Testis (tissue), 3 donors: ENCODE data around the gene AQP3. TPM values are rescaled to one million over a fixed set of nuclear protein-coding genes. Genes with fewer than 3 reads are reported as not detected.
"Not testable (repeated sequence)": the region's sequence is repeated elsewhere in the genome, so short reads cannot be mapped to it uniquely, and the experiment has no call there.

Experiments used
- DNase-seq: peaks from one replicate; pipeline ENCODE4 v3.0.0-alpha.2; 2019
- H3K27ac ChIP-seq, 2 donors: fragments of 200-600 bp; sonication (generic); one replicate each; pipeline ENCODE4 v1.5.1; 2019
- H3K27me3 ChIP-seq: fragments of 200-600 bp; sonication (generic); one replicate; pipeline ENCODE4 v1.5.1; 2019
- H3K36me3 ChIP-seq: fragments of 200-600 bp; sonication (generic); one replicate; pipeline ENCODE4 v1.5.1; 2017; ENCODE audit warnings: low read depth; ENCODE audit errors: missing control alignments
- H3K4me1 ChIP-seq: fragments of 200-600 bp; sonication (generic); one replicate; pipeline ENCODE4 v1.5.1; 2019
- H3K4me3 ChIP-seq, 2 donors: fragments of 200-600 bp; sonication (generic); one replicate each; pipeline ENCODE4 v1.5.1; 2017 to 2019
- H3K9me3 ChIP-seq: fragments of 200-600 bp; sonication (generic); one replicate; pipeline ENCODE4 v1.5.1; 2017
- CTCF ChIP-seq, 3 experiments: fragments of 450-650 bp in 2 of 3; fragments of 200-600 bp in 1 of 3; sonication (generic) in 1 of 3; IDR thresholded peaks; one replicate each; pipeline ENCODE4 v1.5.1; 2016 to 2019; ENCODE audit warnings: antibody characterized with exemption in 3 of 3, mild to moderate bottlenecking in 2 of 3, moderate library complexity in 1 of 3
- POLR2A ChIP-seq: fragments of 450-650 bp; IDR thresholded peaks from one replicate; pipeline ENCODE4 v1.6.1; 2017; ENCODE audit warnings: antibody characterized with exemption, mild to moderate bottlenecking, moderate library complexity
- WGBS, 2 donors: methylation state at CpG; one replicate each; pipeline ENCODE4 v1.1.5; 2018; 5-methylcytosine and 5-hydroxymethylcytosine counted together
- intact Hi-C: fragments of 100-400 bp; cut with DNase I; formaldehyde crosslinking; loops from one replicate; pipeline ENCODE4 v1.15.1; 2023; ENCODE audit warnings: low total_unique reads
- polyA plus RNA-seq: library from polyadenylated mRNA; stranded (reverse); fragments of 350-450 nt; fragmentation: Illumina TruSeq; extraction: RNeasy Lipid Tissue Mini Kit (QIAGEN cat#74804); gene quantifications from one replicate; pipeline ENCODE4 v1.2.3, GENCODE V29; 2014; ENCODE audit warnings: low read depth, low replicate concordance; ENCODE audit not compliant: insufficient read depth
- total RNA-seq, 2 donors: library from RNA; depleted of rRNA; stranded (reverse); fragments of >200 nt; gene quantifications; one replicate each; pipeline ENCODE4 v1.2.3, GENCODE V29; 2016

The AQP3 gene
- total and polyA plus RNA-seq, 3 donors from 2014 or later, result 4.6 to 9.0 (median 6.3) TPM

- DNase-seq, result no peak
- intact Hi-C loops, result no loop called here
- Histone ChIP-seq H3K27me3 (no peaks in the 10 kb centered on the region), H3K36me3 (no peaks in the 10 kb centered on the region), H3K9me3 (no peaks in the 10 kb centered on the region), H3K4me3 (no peak overlapping the region), H3K4me1 (peaks cover 18% of the 10 kb centered on the region), H3K27ac (peak overlapping the region in 1 of 2 donors; percentile 31)
- no peak for TF ChIP-seq POLR2A
- 87 to 89% methylated on average over 17 of the region's 17 CpGs for WGBS, 2 donors
These were observed 43.2 kb downstream of the AQP3 start for GRCh38 chr9:33403941-33404787.

- Histone ChIP-seq H3K4me1 (peaks cover 18% of the 10 kb centered on the region), H3K27ac (peak within 1 kb of the TSS in 1 of 2 donors; percentile 31)
- 37 to 60% methylated on average over 1 to 10 of the region's 10 CpGs for WGBS, 2 donors
- H3K36me3 ChIP-seq, intact Hi-C loops, H3K27me3 ChIP-seq, DNase-seq, H3K9me3 ChIP-seq, H3K4me3 ChIP-seq: not testable (repeated sequence)
These were observed 45.0 kb downstream of the AQP3 start, which contains the start of gene AQP7 for GRCh38 chr9:33402371-33402770. AQP7 (minus strand) TSS chr9:33402568; CDS start chr9:33401262, 1,306 bp downstream.

GRCh38 chr9:33401809-33402208 lies 45.6 kb downstream of the AQP3 start:
- H3K27me3 ChIP-seq, H3K36me3 ChIP-seq, H3K27ac ChIP-seq, H3K4me3 ChIP-seq, intact Hi-C loops, H3K9me3 ChIP-seq, DNase-seq: not testable (repeated sequence)
- peaks cover 18% of the 10 kb centered on the region for H3K4me1 ChIP-seq
- 66 to 80% methylated on average over 2 to 10 of the region's 10 CpGs for WGBS, 2 donors

- peaks cover 18% of the 10 kb centered on the region for H3K4me1 ChIP-seq
- H3K9me3 ChIP-seq, intact Hi-C loops, H3K4me3 ChIP-seq, H3K27ac ChIP-seq, H3K27me3 ChIP-seq, H3K36me3 ChIP-seq, DNase-seq: not testable (repeated sequence)
- 88 to 97% methylated on average over 4 of the region's 4 CpGs for WGBS, 2 donors
These were observed 48.3 kb downstream of the AQP3 start for GRCh38 chr9:33399047-33399446.

- intact Hi-C loops, DNase-seq, H3K4me3 ChIP-seq, H3K27me3 ChIP-seq, H3K9me3 ChIP-seq, H3K36me3 ChIP-seq, H3K27ac ChIP-seq: not testable (repeated sequence)
- 75 to 78% methylated on average over 2 to 3 of the region's 4 CpGs for WGBS, 2 donors
- peaks cover 17% of the 10 kb centered on the region for H3K4me1 ChIP-seq
These were observed 49.6 kb downstream of the AQP3 start for GRCh38 chr9:33397801-33398200.

GRCh38 chr9:33395159-33395879 lies 52.1 kb downstream of the AQP3 start:
- H3K36me3 ChIP-seq, DNase-seq, H3K9me3 ChIP-seq, H3K4me3 ChIP-seq, H3K27ac ChIP-seq, intact Hi-C loops, H3K27me3 ChIP-seq: not testable (repeated sequence)
- 91 to 94% methylated on average over 11 to 15 of the region's 15 CpGs for WGBS, 2 donors
- peaks cover 20% of the 10 kb centered on the region for H3K4me1 ChIP-seq

GRCh38 chr9:33393986-33394385 lies 53.4 kb downstream of the AQP3 start:
- H3K4me3 ChIP-seq, H3K36me3 ChIP-seq, DNase-seq, H3K9me3 ChIP-seq, H3K27me3 ChIP-seq, intact Hi-C loops, H3K27ac ChIP-seq: not testable (repeated sequence)
- peaks cover 20% of the 10 kb centered on the region for H3K4me1 ChIP-seq
- WGBS, 2 donors, result 72 to 79% methylated on average over 3 of the region's 3 CpGs

GRCh38 chr9:33393581-33393980 lies 53.8 kb downstream of the AQP3 start:
- WGBS, 2 donors, result 57 to 63% methylated on average over 9 to 11 of the region's 11 CpGs
- Histone ChIP-seq H3K36me3 (no peaks in the 10 kb centered on the region), H3K4me1 (peaks cover 20% of the 10 kb centered on the region), H3K4me3 (no peak overlapping the region), H3K27ac (no peak overlapping the region), H3K9me3 (no peaks in the 10 kb centered on the region), H3K27me3 (no peaks in the 10 kb centered on the region)
- no peak for TF ChIP-seq POLR2A
- TF ChIP-seq CTCF (IDR thresholded peaks at IDR 0.05), result no peak
- DNase-seq, result peak; percentile 58
- intact Hi-C loops, result no loop called here

GRCh38 chr9:33392591-33393021 lies 54.8 kb downstream of the AQP3 start:
- intact Hi-C loops, H3K9me3 ChIP-seq, H3K27ac ChIP-seq, H3K4me3 ChIP-seq, DNase-seq, H3K36me3 ChIP-seq, H3K27me3 ChIP-seq: not testable (repeated sequence)
- H3K4me1 ChIP-seq, result peaks cover 24% of the 10 kb centered on the region
- 58 to 84% methylated on average over 7 of the region's 7 CpGs for WGBS, 2 donors
